T-helper 2 cell (primary cell): ENCODE measurements around the gene TP53INP2.
"Not testable (repeated sequence)": the region's sequence is repeated elsewhere in the genome, so short reads cannot be mapped to it uniquely, and the experiment has no call there.

Experiments
- DNase-seq, 5 experiments: peaks; one replicate each; pipeline versions ENCODE4 v3.0.0 to v3.0.0-alpha.2; 2012 to 2022
- total RNA-seq, 2 donors: gene quantifications; one replicate each; lab custom pipeline; 2026; lab: John Stamatoyannopoulos, UW

The TP53INP2 gene, protein sequence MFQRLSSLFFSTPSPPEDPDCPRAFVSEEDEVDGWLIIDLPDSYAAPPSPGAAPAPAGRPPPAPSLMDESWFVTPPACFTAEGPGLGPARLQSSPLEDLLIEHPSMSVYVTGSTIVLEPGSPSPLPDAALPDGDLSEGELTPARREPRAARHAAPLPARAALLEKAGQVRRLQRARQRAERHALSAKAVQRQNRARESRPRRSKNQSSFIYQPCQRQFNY
- 75.0 to 111 reads per million in 2 donors for total RNA-seq

- DNase-seq = peak; percentile 68 to 93 (median 89)
These were observed at the start of gene TP53INP2 for GRCh38 chr20:34704177-34705007. Gene TP53INP2 (plus strand): TSS chr20:34704344. CDS start chr20:34708740, 4,396 bp downstream.

DNA sequence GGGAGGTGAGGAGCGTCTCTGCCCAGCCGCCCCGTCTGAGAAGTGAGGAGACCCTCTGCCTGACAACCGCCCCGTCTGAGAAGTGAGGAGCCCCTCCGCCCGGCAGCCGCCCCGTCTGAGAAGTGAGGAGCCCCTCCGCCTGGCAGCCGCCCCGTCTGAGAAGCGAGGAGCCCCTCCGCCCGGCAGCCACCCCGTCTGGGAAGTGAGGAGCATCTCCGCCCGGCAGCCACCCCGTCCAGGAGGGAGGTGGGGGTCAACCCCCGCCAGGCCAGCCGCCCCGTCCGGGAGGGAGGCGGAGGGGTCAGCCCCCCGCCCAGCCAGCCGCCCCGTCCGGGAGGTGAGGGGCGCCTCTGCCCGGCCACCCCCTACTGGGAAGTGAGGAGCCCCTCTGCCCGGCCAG, 45.5 kb upstream of the TP53INP2 start:
- DNase-seq = not testable (repeated sequence)

DNA sequence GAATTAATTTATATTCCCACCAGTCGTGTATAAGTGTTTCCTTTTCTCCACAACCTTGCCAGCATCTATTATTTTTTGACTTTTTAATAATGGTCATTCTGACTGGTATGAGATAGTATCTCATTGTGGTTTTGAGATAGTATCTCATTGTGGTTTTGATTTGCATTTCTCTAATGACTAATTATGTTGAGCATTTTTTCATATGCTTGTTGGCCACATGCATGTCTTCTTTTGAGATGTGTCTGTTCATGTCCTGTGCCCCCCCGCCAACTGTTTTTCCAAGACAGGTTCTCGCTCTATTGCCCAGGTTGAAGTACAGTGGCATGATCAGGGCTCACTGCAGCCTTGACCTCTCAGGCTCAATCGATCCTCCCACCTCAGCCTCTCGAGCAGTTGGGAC, 42.3 kb upstream of the TP53INP2 start:
- peak in 1 of 5 experiments; percentile 65 for DNase-seq

- DNase-seq = no peak
These were observed 40.8 kb upstream of the TP53INP2 start for GRCh38 chr20:34663213-34663943.

- not testable (repeated sequence) for DNase-seq
These were observed 39.4 kb upstream of the TP53INP2 start for GRCh38 chr20:34664751-34665150.

- no peak for DNase-seq
These were observed 35.0 kb upstream of the TP53INP2 start for GRCh38 chr20:34669094-34669493.

- no peak for DNase-seq
These were observed 30.7 kb upstream of the TP53INP2 start for GRCh38 chr20:34673412-34673811.

GRCh38 chr20:34675561-34675960, 28.6 kb upstream of the TP53INP2 start:
- no peak for DNase-seq

DNA sequence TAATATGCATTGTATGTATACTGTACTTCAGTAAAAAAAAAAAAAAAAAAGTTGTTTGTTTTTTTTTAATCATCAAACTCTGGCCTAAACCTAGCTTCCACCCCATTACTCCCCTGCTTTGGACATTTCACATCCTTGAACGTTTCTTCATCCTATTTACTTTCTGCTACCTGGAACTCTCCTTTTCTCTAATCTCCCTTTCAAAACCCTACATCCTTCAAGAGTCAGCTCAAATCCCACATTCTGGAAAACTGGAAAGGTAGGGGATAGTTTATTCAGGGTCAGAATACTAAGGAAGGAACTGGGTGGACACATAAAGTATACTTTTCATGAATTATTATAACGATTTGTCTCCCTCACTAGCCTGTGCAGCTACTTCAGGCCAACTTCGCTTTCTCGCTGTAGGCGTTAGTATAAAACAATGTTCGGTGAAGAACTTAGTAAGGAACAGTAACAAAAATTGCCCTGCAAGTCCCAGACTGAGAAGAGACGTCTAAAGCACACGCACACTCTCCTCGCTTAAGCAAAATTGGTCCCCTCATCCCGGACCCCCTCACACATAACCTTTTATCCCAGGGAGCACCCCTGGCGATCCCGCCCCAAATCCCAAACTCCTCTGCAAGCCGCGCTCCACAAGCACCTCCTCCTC, 28.0 kb upstream of the TP53INP2 start:
- DNase-seq = no peak

GRCh38 chr20:34676642-34677373, 27.3 kb upstream of the TP53INP2 start, which contains the start of gene PIGU:
Gene PIGU (minus strand): TSS chr20:34677092. CDS start chr20:34677085, 7 bp downstream.
- peak; percentile 92 to 99 (median 94) for DNase-seq

- DNase-seq = no peak
These were observed 23.5 kb upstream of the TP53INP2 start for GRCh38 chr20:34680586-34681175.

GRCh38 chr20:34683667-34684066, 20.5 kb upstream of the TP53INP2 start:
- DNase-seq = no peak

GRCh38 chr20:34689486-34689885, 14.7 kb upstream of the TP53INP2 start:
- no peak for DNase-seq

DNA sequence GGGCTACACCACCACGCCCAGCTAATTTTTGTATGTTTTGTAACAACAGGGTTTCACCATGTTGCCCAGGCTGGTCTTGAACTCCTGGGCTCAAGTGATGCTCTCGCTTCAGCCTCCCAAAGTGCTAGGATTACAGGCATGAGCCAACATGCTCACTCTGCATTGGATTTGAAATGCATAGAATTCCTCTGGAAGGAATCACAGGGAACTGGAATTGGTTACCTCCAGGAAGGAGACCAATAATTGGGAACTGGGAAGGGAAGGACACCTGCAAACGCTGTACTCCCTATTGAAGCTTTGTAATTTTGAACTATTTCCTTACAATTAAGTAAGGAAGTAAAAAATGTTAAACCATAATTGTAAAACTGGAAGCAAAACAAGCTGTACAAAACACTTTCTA, 12.3 kb upstream of the TP53INP2 start:
- no peak for DNase-seq

- no peak for DNase-seq
These were observed 10.7 kb upstream of the TP53INP2 start for GRCh38 chr20:34693414-34693813.

- no peak for DNase-seq
These were observed 2.6 kb upstream of the TP53INP2 start for GRCh38 chr20:34701405-34702085.

GRCh38 chr20:34703061-34703423, 1.1 kb upstream of the TP53INP2 start:
- no peak for DNase-seq

GRCh38 chr20:34703424-34704176, 544 bp upstream of the TP53INP2 start:
- peak in 1 of 5 experiments; percentile 29 for DNase-seq

DNA sequence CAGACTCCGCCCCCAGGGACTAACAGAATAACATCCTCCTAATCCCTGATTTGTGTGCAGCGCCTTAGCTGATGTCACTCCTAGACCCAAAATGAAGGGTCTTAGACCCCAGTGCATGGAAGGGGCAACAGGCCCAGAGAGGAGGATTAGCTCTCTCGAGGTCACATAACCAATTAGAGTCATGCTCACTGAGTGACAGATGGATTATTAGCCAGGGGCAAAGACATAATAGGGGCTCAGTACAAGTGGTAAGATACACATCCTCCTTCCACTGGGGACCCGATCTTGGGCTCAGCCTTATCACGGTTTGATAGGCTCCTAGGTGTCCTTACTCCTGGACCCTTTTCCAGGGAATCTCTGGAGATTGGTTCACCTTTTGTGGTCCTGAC, 858 bp downstream of the TP53INP2 start:
- DNase-seq = no peak
